ENCODE data around the gene NDUFA13.
A peak's percentile ranks its signal among the peaks of the same experiment; 100 is the strongest.

Gene NDUFA13

GRCh38 chr19:19534556-19535265 lies 18.7 kb downstream of the NDUFA13 start:
- H2AFZ ChIP-seq (ENCODE audit: low read depth, low read length, severe bottlenecking), result no peak overlapping the region
- peaks cover 11% of the 10 kb centered on the region for H3F3A ChIP-seq (ENCODE audit: insufficient read depth)
- no peaks in the 10 kb centered on the region for H3K36me3 ChIP-seq (ENCODE audit: low read length)

GRCh38 chr19:19535311-19536191 lies 19.5 kb downstream of the NDUFA13 start:
- Histone ChIP-seq H3K4me2 (ENCODE audit: low read depth, low read length, poor library complexity, severe bottlenecking) (no peak overlapping the region), H3K4me3 (ENCODE audit: insufficient read depth, low read length, poor library complexity, severe bottlenecking) (no peak overlapping the region), H3K27ac (ENCODE audit: low read depth, low read length) (no peak overlapping the region), H2AFZ (ENCODE audit: low read depth, low read length, severe bottlenecking) (no peak overlapping the region), H3K79me2 (ENCODE audit: insufficient read depth, low read length) (no peaks in the 10 kb centered on the region), H3F3A (ENCODE audit: insufficient read depth) (peaks cover 9% of the 10 kb centered on the region; the same call in 1 of the 2 replicates), H3K9me2 (replicated peaks; ENCODE audit: insufficient read depth, low read length) (no peaks in the 10 kb centered on the region), H3K9me3 (ENCODE audit: insufficient read depth, low read length) (no peaks in the 10 kb centered on the region), H3K9ac (ENCODE audit: low read length) (no peak overlapping the region), H4K20me1 (ENCODE audit: low read depth, low read length) (no peaks in the 10 kb centered on the region), H3K36me3 (ENCODE audit: low read length) (no peaks in the 10 kb centered on the region), H3K27me3 (ENCODE audit: low read length) (no peaks in the 10 kb centered on the region)
- TF ChIP-seq CTCF (IDR thresholded peaks at IDR 0.05; ENCODE audit: insufficient read depth, low read length, poor library complexity, severe bottlenecking) (no peak), EZH2phosphoT487 (conservative IDR thresholded peaks at IDR 0.05; ENCODE audit: low read length) (no peak)

More at GRCh38 chr19:19534556-19535265, 18.7 kb downstream of the NDUFA13 start:
- Histone ChIP-seq H3K4me3 (ENCODE audit: insufficient read depth, low read length, poor library complexity, severe bottlenecking) (no peak overlapping the region), H3K79me2 (ENCODE audit: insufficient read depth, low read length) (no peaks in the 10 kb centered on the region), H4K20me1 (ENCODE audit: low read depth, low read length) (no peaks in the 10 kb centered on the region), H3K27me3 (ENCODE audit: low read length) (no peaks in the 10 kb centered on the region), H3K9me2 (replicated peaks; ENCODE audit: insufficient read depth, low read length) (no peaks in the 10 kb centered on the region), H3K9me3 (ENCODE audit: insufficient read depth, low read length) (no peaks in the 10 kb centered on the region), H3K4me2 (ENCODE audit: low read depth, low read length, poor library complexity, severe bottlenecking) (no peak overlapping the region), H3K9ac (ENCODE audit: low read length) (no peak overlapping the region), H3K27ac (ENCODE audit: low read depth, low read length) (no peak overlapping the region)
- no peak for TF ChIP-seq CTCF (IDR thresholded peaks at IDR 0.05; ENCODE audit: insufficient read depth, low read length, poor library complexity, severe bottlenecking)
- no peak for TF ChIP-seq EZH2phosphoT487 (conservative IDR thresholded peaks at IDR 0.05; ENCODE audit: low read length)

GRCh38 chr19:19537075-19538048 lies 21.3 kb downstream of the NDUFA13 start:
- Histone ChIP-seq H3K4me2 (ENCODE audit: low read depth, low read length, poor library complexity, severe bottlenecking) (peak overlapping the region; percentile 37), H3K4me3 (ENCODE audit: insufficient read depth, low read length, poor library complexity, severe bottlenecking) (no peak overlapping the region), H3K9ac (ENCODE audit: low read length) (no peak overlapping the region), H3K9me2 (replicated peaks; ENCODE audit: insufficient read depth, low read length) (no peaks in the 10 kb centered on the region), H2AFZ (ENCODE audit: low read depth, low read length, severe bottlenecking) (no peak overlapping the region), H3K27me3 (ENCODE audit: low read length) (no peaks in the 10 kb centered on the region), H3K79me2 (ENCODE audit: insufficient read depth, low read length) (no peaks in the 10 kb centered on the region), H4K20me1 (ENCODE audit: low read depth, low read length) (no peaks in the 10 kb centered on the region), H3K27ac (ENCODE audit: low read depth, low read length) (no peak overlapping the region), H3F3A (ENCODE audit: insufficient read depth) (no peaks in the 10 kb centered on the region), H3K9me3 (ENCODE audit: insufficient read depth, low read length) (no peaks in the 10 kb centered on the region), H3K36me3 (ENCODE audit: low read length) (no peaks in the 10 kb centered on the region)
- TF ChIP-seq CTCF (IDR thresholded peaks at IDR 0.05; ENCODE audit: insufficient read depth, low read length, poor library complexity, severe bottlenecking), result no peak
- TF ChIP-seq EZH2phosphoT487 (conservative IDR thresholded peaks at IDR 0.05; ENCODE audit: low read length), result no peak
